HG02884 (cell line): Measurements from ENCODE around the gene ERBB4.
"Not testable (repeated sequence)": the region's sequence is repeated elsewhere in the genome, so short reads cannot be mapped to it uniquely, and the experiment has no call there.

Experiments used
- ATAC-seq: cut with Tn5 transposase; IDR thresholded peaks from one replicate; pipeline ENCODE4 v1.9.1; 2021; ENCODE audit warnings: mild to moderate bottlenecking, moderate library complexity; ENCODE audit not compliant: unreplicated experiment

ERBB4 gene

DNA sequence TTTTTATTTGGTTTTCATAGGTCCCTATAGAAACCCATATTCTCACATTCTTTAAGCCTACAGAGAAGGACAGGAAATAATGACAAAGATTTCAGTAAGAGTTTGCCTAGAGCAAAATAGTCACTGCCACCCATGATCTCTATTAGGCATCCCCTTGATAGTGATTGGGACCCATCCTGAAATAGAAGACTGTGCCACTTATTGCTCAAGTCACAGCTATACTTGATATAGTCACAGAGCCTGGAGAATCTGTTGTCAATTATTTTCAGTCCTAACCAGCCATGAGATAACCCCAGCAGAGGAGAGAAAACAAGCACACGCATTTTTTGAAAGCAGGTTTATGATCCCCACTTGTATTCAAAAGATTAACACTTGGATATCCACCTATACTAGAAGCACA, 8.2 kb downstream of the ERBB4 start:
- no peak for ATAC-seq

DNA sequence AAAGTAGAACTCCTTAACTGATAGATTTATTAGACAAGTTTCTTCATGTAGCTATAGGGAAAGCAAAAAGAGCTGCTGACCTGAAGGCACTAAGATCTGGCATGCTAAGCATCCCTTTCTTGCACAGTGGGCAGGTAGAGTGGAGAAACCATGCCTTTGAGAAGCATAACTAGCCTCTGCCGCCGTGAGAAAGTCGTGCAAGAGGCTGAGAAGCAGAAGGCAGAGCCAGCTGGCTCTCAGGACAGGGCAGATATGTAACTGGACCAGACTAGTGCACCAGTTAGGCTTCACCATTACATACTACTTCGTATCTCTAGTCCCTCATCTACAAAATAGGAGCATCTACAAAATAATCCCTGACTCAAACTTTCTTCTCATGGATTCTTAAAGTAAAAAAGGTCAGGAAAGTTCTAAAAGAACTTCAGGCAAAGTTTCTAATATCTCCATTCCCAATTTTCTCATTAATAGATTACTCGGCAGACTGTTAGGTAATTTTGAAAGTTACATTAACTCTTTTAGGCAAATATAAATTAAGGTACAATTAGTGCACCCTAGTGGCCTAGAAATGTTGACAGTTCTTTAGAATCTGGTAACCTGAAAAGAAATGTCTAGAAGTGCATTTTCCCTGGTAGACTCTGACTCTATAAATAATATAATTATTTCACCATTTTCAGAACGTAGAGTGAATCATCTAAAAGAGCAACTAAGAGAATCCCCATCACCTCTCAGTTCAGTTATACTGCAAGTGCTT, 10.3 kb downstream of the ERBB4 start:
- ATAC-seq, result no peak

DNA sequence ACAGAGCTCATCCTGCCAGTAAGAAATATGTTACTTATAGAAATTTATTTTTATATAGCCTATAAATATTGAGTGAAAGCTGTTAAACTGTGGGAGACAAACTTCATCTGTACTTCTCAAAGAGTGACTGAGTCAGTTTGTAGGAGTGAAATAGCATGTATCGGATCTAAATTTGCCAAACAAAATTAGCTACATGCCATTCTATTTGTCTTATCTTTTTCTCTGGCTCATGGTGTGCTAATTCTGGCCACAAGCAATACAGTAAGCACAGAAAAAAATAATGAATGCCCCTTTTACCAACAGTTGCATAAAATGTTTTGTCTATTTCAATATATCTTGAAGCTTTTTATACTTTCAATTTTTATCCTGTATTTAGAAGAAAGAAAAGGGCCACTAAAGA, 12.5 kb downstream of the ERBB4 start:
- no peak for ATAC-seq

- no peak for ATAC-seq
These were observed 14.8 kb downstream of the ERBB4 start for GRCh38 chr2:212523756-212524155.

DNA sequence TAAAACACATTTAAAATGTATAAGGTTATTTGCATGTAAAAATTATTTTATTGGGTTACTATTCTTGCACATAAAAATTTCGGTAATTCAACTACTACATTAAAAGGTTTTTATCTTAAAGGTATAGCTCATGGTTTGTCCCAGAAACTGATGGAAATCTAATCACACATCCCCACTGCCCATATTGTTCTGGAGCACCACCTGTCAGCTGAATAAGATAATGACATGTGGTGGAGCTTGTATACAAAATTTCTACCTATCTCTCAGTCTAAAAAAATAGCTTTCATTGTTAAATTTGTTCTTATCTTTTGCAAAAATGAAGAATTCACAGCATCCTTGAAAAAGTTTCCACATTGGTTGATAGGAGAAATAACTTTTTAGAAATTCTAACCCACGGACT, 18.3 kb downstream of the ERBB4 start:
- ATAC-seq, result no peak

- no peak for ATAC-seq
These were observed 20.9 kb downstream of the ERBB4 start for GRCh38 chr2:212517693-212518092.

GRCh38 chr2:212505586-212505985, 33.0 kb downstream of the ERBB4 start:
- peak; percentile 93 for ATAC-seq

DNA sequence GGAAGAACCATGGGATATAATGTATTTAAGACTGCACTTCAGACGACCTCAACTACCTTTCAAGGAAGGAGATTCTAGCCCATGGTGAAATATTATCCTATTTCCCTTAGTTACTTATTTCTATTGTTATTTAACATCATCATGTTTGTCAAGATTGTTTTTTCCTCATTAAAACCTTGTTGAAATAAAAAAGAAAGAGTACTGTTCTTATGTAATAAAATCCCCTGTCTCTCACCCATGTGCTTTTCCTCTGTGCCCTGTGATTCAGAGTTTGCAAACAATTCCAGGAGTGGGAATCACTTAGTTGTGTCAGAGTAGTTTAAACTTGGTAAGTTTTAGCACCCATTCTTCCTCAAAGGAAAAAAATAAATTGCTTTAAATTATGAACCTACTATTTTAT, 43.6 kb downstream of the ERBB4 start:
- no peak for ATAC-seq

GRCh38 chr2:212494418-212495020, 44.1 kb downstream of the ERBB4 start:
- no peak for ATAC-seq

DNA sequence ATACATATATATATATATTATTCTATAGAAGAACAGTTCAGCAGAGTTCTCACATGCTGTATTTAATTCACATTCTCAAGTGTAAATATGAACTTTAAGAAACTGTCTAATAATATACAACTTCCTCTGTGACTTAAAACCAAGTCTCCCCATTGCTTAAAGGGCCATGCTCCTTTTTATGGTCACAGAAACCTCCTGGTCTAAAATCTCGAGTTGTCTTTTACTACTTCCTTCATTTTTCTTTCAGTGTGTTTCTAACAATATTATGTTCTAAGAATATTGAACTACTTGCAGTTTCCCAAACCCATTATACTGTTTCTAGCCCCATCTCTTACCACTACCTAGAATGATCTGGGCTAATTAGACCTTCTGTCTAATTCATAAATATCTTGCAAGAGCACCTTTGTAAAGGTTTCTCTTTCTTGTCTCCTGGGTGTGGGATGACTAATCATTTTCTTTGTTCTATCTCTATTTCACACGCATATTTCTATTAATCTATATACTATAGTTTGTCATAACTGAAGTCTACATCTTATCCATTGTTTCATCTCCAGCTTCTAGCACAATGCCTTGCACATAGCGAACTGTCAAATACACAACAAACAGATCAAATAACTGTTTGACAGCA, 48.8 kb downstream of the ERBB4 start:
- ATAC-seq, result peak; percentile 79

GRCh38 chr2:212488611-212489010, 50.0 kb downstream of the ERBB4 start:
- ATAC-seq, result no peak

DNA sequence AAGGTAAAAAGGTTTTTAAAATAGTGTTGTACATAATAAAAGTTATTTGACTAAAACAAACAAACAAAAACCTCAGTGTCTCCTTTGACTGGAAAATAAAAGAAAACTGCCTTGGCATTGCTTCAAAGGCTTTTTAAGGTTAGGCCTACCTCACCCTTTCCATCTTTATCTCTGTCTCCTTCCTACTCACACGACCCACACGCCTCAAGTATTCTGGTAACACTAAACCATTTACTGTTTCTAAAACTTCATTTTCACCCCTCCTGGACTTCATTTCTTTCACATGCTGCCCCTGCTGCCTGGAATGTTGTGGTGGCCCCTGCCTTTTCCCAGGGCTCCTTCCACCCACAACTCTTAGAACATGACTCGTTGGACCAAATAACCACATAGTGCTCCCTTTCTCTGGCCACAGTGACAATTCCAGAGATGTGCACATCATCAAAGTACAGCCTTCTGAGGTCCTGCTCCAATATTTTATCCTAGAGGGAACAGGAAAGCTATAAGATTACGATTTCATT, 54.0 kb downstream of the ERBB4 start:
- no peak for ATAC-seq

DNA sequence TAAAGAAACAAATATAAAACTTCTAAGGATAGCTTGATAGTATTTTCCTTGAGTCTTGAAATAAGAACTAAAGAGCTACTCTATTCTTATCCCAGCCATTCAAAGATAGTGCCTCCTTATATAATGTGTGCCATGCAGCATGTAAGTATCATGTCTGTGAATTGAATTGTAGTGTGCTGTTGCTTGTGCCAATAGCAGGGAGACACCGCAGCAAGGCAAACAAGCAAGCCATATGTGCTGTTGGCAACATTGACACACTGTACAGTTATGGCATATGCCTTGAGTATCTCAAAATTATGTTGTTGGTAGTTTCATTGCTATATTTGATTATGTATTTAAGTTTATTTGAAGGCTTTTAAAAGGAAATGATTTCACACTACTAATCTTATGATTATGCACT, 58.2 kb downstream of the ERBB4 start:
- ATAC-seq, result no peak

DNA sequence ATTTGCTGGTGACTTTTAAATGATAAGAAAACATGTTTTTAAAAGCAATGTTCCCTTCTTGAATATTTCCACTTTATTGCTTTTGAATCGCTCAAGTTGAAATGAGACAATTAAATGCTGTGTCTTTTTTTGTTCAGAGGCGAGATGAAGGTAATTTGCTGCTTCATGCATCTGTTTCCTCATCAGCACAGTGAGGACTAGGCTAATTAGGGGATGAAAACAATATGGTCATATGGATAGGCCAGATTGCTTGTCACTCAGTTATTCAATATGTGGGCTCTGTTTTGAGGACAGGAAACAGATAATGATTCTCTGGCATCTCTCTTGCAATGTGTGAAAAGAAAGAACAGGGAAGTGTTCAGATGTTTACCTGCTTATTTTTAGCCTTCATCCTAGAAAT, 61.0 kb downstream of the ERBB4 start:
- no peak for ATAC-seq

DNA sequence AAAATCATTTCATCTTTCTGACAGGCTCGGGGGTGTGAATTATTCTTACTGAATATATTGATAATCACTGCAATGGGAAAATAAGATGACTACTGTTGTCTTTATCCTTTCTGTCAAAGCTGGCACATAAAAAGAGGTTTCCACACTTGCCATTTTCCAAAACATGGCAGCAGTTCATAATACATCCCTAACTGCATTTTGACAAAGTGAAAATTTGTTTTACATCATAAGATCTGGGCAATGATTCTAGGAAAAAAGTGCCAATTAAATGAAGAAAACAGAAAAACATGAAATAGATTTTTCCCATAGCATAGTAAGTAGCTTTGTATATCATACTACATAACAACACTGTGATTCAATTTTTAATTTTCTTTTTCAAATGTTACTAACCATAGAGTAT, 65.4 kb downstream of the ERBB4 start:
- ATAC-seq, result no peak

GRCh38 chr2:212467551-212467950, 71.1 kb downstream of the ERBB4 start:
- ATAC-seq, result not testable (repeated sequence)

DNA sequence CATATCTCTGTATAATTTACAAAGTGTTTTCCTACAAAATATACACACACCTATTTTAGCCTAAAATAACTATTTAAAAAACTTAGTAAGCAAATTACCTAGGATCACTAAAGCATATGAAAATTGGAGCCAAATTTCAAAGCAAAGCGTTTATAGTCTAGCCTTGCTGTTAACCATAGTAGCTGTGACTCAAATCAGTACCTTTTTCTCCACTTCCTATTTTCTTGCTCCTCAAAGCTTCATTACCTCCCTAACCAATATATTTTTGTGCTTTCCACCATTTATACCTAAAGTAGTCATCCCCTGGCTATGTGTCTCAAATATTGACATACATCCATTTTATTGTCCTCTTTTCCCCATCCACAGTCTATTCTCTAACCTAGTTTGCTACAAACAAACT, 73.1 kb downstream of the ERBB4 start:
- ATAC-seq, result peak; percentile 66

GRCh38 chr2:212461708-212462107, 76.9 kb downstream of the ERBB4 start:
- not testable (repeated sequence) for ATAC-seq

DNA sequence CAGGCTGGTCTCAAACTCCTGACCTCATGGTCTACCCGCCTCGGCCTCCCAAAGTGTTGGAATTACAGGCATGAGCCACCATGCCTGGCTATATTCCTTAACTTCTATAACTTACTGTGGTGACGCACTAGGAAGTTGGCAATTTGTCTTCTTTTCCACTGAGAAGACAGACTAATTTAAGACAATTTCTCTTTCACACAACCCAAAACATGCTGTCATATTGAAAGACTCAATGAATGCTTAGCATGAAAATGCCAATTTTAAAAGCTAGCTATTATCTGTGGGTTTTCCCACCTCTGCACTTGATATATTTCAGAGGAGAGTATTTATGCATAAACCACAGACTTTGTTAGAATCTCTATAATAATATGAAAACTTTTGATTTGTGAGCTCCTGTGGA, 84.5 kb downstream of the ERBB4 start:
- ATAC-seq, result no peak

- no peak for ATAC-seq
These were observed 86.8 kb downstream of the ERBB4 start for GRCh38 chr2:212451786-212452231.

DNA sequence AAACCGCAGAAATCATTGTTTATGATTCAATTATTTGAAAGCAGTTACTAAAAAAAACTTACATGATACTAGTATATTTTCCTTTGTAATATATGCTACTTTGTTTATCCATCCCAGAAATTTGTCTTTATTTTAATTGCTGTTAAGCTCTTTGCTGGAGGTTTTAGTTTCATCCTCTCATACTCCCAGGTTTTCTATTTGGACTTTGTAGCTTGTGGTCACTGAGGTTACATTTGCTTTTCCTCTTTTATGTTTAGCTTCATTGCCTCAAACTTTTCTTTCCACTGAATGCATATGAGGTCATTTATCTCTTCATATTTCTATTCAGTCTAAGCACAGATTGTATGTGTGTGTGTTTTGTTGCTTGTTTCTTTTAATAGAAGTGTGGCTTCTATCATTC, 89.9 kb downstream of the ERBB4 start:
- ATAC-seq, result no peak

DNA sequence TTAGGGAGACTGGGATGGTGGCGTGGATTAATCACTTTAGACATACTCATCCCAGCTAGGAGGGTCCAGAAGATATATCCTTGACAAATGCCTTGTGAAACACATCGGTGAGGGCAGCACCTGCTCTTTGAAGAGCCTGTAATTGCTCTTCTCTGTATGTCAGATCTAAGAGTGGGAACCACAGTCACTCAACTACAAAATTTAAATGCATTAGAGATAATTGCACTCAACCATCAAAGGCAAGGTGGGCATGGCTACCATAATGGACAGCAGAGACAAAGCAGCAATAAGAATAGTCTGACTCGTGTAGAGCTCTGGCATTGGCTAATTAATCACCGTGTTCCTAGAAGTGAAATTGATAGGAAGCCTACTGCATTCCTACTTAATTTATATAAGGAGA, 96.8 kb downstream of the ERBB4 start:
- ATAC-seq, result no peak
